ENCODE data around the gene ADGRA3. TPM values are rescaled to one million over a fixed set of nuclear protein-coding genes. Genes with fewer than 3 reads are reported as not detected.

ADGRA3 gene
- total and polyA plus RNA-seq, 10 donors = 1.6 to 10.6 (median 5.4) TPM

- Histone ChIP-seq H3K27ac (no peak overlapping the region), H3K4me1 (no peaks in the 10 kb centered on the region), H3K9me3 (peaks cover 0 to 59% (median 34%) of the 10 kb centered on the region in 8 donors), H3K27me3 (replicated peaks in 1 of 7) (no peaks in the 10 kb centered on the region), H3K4me3 (no peak overlapping the region), H3K36me3 (no peaks in the 10 kb centered on the region)
- DNase-seq = no peak
- TF ChIP-seq POLR2AphosphoS5 (IDR thresholded peaks at IDR 0.05) (no peak), CTCF (IDR thresholded peaks at IDR 0.05 in 8 of 11, conservative IDR thresholded peaks at IDR 0.05 in 3 of 11) (no peak), POLR2A (IDR thresholded peaks at IDR 0.05) (no peak)
- intact Hi-C loops (cut with DNase I; ENCODE audit: low total_unique reads) = no loop called here
- 67 to 92% (median 79%) methylated on average over 4 of the region's 4 CpGs for WGBS, 5 donors
Observed at GRCh38 chr4:22531311-22532019, 15.6 kb upstream of the ADGRA3 start.

- no peaks in the 10 kb centered on the region for H3K4me1 ChIP-seq
- intact Hi-C loops (cut with DNase I; ENCODE audit: low total_unique reads) = no loop called here
- H3K9me3 ChIP-seq = no peaks in the 10 kb centered on the region
- no peak overlapping the region for H3K27ac ChIP-seq
- H3K4me3 ChIP-seq = no peak overlapping the region
- H3K36me3 ChIP-seq = no peaks in the 10 kb centered on the region
- DNase-seq = no peak
- TF ChIP-seq CTCF (IDR thresholded peaks at IDR 0.05 in 8 of 11, conservative IDR thresholded peaks at IDR 0.05 in 3 of 11) = no peak
- no peak for TF ChIP-seq POLR2AphosphoS5 (IDR thresholded peaks at IDR 0.05)
- no peak for TF ChIP-seq POLR2A (IDR thresholded peaks at IDR 0.05)
- no peaks in the 10 kb centered on the region for H3K27me3 ChIP-seq (replicated peaks in 1 of 7)
- 65 to 82% (median 79%) methylated on average over 3 of the region's 3 CpGs for WGBS, 5 donors
Observed at GRCh38 chr4:22524895-22525294, 9.0 kb upstream of the ADGRA3 start.

GRCh38 chr4:22522706-22523501 lies 7.0 kb upstream of the ADGRA3 start:
- Histone ChIP-seq H3K4me1 (no peaks in the 10 kb centered on the region), H3K4me3 (no peak overlapping the region), H3K27ac (no peak overlapping the region), H3K27me3 (replicated peaks in 1 of 7) (no peaks in the 10 kb centered on the region), H3K36me3 (no peaks in the 10 kb centered on the region), H3K9me3 (no peaks in the 10 kb centered on the region)
- no peak for TF ChIP-seq CTCF (IDR thresholded peaks at IDR 0.05 in 8 of 11, conservative IDR thresholded peaks at IDR 0.05 in 3 of 11)
- no peak for TF ChIP-seq POLR2A (IDR thresholded peaks at IDR 0.05)
- no peak for TF ChIP-seq POLR2AphosphoS5 (IDR thresholded peaks at IDR 0.05)
- intact Hi-C loops (cut with DNase I; ENCODE audit: low total_unique reads) = no loop called here
- no peak for DNase-seq
- WGBS, 5 donors = 78 to 88% (median 81%) methylated on average over 9 of the region's 9 CpGs

- H3K9me3 ChIP-seq = no peaks in the 10 kb centered on the region
- TF ChIP-seq POLR2A (IDR thresholded peaks at IDR 0.05) (no peak), POLR2AphosphoS5 (IDR thresholded peaks at IDR 0.05) (no peak), CTCF (IDR thresholded peaks at IDR 0.05 in 8 of 11, conservative IDR thresholded peaks at IDR 0.05 in 3 of 11) (no peak)
- WGBS, 5 donors = 79 to 90% (median 85%) methylated on average over 2 of the region's 2 CpGs
Observed at GRCh38 chr4:22522206-22522605, 6.3 kb upstream of the ADGRA3 start.

More at GRCh38 chr4:22522206-22522605, 6.3 kb upstream of the ADGRA3 start:
- Histone ChIP-seq H3K27me3 (replicated peaks in 1 of 7) (peaks cover 0 to under 1% (median 0%) of the 10 kb centered on the region in 7 donors), H3K36me3 (no peaks in the 10 kb centered on the region), H3K4me1 (no peaks in the 10 kb centered on the region), H3K27ac (no peak overlapping the region), H3K4me3 (no peak overlapping the region)
- intact Hi-C loops (cut with DNase I; ENCODE audit: low total_unique reads) = no loop called here
- no peak for DNase-seq

All from spleen (tissue), 11 donors.